H1 (cell line): Measurements from ENCODE around the gene KRTAP4-2. TPM values are rescaled to one million over a fixed set of nuclear protein-coding genes. Genes with fewer than 3 reads are reported as not detected.

Source experiments
- CBX8 ChIP-seq: fragments of 300-800, 300-1000 bp; sonication (generic); IDR thresholded peaks from 2 replicates; pipeline ENCODE4 v1.7.1; 2016; ENCODE audit warnings: low read depth, low read length, borderline replicate concordance
- EZH2 ChIP-seq: fragments of 200-600 bp; sonication (generic); IDR thresholded peaks from 2 replicates; pipeline ENCODE4 v1.7.1; 2012; ENCODE audit warnings: low read depth, mild to moderate bottlenecking, moderate library complexity, low read length, inconsistent platforms; ENCODE audit not compliant: severe bottlenecking
- POU5F1 ChIP-seq: IDR thresholded peaks from 2 replicates; pipeline ENCODE4 v1.6.1; 2011; ENCODE audit warnings: low read depth, mild to moderate bottlenecking, low read length, moderate library complexity
- TCF12 ChIP-seq: IDR thresholded peaks from 2 replicates; pipeline ENCODE4 v1.6.1; 2011; ENCODE audit warnings: low read depth, mild to moderate bottlenecking, low read length
- polyA plus RNA-seq, 7 experiments: library from polyadenylated mRNA; depleted of rRNA in 3 of 7; stranded (reverse) in 5 of 7; unstranded in 2 of 7; fragments of >200 nt in 5 of 7; fragments of 200-250 nt in 2 of 7; gene quantifications; 1 replicate in 5 of 7; 2 replicates in 1 of 7; 4 replicates in 1 of 7; pipeline versions ENCODE4 v1.2.1 to v1.2.3, GENCODE V29; 2011 to 2013; ENCODE audit warnings: missing spikeins in 2 of 7, mixed read lengths in 2 of 7
- total RNA-seq: library from RNA; stranded (reverse); fragmentation: NEBNext Ultra II Directional; extraction: Animal tissue kit (Norgen Biotek cat#: 25700); gene quantifications from 2 replicates; pipeline ENCODE4 v1.2.1, GENCODE V29; 2021
- TF ChIP-seq, protein P1 (sequence below): fragments of 300-600 bp; sonication (generic); IDR thresholded peaks from 2 replicates; pipeline ENCODE4 v1.7.1; 2012; ENCODE audit warnings: low read length, moderate library complexity, mild to moderate bottlenecking, inconsistent platforms; ENCODE audit not compliant: insufficient replicate concordance
- TF ChIP-seq, protein P2 (sequence below): IDR thresholded peaks from 2 replicates; pipeline ENCODE4 v1.6.1; 2011; ENCODE audit warnings: low read length, improper control_type of control experiment
- TF ChIP-seq, protein P3 (sequence below): IDR thresholded peaks from 2 replicates; pipeline ENCODE4 v1.6.1; 2011; ENCODE audit warnings: low read depth, mild to moderate bottlenecking, low read length; ENCODE audit not compliant: insufficient read depth

Gene KRTAP4-2
- total and polyA plus RNA-seq, 2 of the 8 experiments (the other 6 are each of a cell fraction or from before 2014, with no cell fraction given): not detected

DNA sequence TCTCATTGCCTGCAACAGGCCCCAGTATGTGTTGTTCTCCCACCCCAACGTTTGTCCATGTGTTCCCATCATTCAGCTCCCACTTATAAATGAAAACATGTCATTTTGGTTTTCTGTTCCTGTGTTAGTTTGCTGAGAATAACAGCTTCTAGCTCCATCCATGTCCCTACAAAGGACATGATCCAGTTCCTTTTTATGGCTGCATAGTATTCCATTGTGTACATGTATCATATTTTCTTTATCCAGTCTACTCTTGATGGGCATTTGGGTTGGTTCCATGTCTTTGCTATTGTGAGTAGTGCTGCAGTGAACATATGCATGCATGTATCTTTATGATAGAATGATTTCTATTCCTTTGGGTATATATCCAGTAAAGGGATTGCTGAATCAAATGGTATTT lies 37.7 kb upstream of the KRTAP4-2 start (continued):
- TF ChIP-seq, protein P1, sequence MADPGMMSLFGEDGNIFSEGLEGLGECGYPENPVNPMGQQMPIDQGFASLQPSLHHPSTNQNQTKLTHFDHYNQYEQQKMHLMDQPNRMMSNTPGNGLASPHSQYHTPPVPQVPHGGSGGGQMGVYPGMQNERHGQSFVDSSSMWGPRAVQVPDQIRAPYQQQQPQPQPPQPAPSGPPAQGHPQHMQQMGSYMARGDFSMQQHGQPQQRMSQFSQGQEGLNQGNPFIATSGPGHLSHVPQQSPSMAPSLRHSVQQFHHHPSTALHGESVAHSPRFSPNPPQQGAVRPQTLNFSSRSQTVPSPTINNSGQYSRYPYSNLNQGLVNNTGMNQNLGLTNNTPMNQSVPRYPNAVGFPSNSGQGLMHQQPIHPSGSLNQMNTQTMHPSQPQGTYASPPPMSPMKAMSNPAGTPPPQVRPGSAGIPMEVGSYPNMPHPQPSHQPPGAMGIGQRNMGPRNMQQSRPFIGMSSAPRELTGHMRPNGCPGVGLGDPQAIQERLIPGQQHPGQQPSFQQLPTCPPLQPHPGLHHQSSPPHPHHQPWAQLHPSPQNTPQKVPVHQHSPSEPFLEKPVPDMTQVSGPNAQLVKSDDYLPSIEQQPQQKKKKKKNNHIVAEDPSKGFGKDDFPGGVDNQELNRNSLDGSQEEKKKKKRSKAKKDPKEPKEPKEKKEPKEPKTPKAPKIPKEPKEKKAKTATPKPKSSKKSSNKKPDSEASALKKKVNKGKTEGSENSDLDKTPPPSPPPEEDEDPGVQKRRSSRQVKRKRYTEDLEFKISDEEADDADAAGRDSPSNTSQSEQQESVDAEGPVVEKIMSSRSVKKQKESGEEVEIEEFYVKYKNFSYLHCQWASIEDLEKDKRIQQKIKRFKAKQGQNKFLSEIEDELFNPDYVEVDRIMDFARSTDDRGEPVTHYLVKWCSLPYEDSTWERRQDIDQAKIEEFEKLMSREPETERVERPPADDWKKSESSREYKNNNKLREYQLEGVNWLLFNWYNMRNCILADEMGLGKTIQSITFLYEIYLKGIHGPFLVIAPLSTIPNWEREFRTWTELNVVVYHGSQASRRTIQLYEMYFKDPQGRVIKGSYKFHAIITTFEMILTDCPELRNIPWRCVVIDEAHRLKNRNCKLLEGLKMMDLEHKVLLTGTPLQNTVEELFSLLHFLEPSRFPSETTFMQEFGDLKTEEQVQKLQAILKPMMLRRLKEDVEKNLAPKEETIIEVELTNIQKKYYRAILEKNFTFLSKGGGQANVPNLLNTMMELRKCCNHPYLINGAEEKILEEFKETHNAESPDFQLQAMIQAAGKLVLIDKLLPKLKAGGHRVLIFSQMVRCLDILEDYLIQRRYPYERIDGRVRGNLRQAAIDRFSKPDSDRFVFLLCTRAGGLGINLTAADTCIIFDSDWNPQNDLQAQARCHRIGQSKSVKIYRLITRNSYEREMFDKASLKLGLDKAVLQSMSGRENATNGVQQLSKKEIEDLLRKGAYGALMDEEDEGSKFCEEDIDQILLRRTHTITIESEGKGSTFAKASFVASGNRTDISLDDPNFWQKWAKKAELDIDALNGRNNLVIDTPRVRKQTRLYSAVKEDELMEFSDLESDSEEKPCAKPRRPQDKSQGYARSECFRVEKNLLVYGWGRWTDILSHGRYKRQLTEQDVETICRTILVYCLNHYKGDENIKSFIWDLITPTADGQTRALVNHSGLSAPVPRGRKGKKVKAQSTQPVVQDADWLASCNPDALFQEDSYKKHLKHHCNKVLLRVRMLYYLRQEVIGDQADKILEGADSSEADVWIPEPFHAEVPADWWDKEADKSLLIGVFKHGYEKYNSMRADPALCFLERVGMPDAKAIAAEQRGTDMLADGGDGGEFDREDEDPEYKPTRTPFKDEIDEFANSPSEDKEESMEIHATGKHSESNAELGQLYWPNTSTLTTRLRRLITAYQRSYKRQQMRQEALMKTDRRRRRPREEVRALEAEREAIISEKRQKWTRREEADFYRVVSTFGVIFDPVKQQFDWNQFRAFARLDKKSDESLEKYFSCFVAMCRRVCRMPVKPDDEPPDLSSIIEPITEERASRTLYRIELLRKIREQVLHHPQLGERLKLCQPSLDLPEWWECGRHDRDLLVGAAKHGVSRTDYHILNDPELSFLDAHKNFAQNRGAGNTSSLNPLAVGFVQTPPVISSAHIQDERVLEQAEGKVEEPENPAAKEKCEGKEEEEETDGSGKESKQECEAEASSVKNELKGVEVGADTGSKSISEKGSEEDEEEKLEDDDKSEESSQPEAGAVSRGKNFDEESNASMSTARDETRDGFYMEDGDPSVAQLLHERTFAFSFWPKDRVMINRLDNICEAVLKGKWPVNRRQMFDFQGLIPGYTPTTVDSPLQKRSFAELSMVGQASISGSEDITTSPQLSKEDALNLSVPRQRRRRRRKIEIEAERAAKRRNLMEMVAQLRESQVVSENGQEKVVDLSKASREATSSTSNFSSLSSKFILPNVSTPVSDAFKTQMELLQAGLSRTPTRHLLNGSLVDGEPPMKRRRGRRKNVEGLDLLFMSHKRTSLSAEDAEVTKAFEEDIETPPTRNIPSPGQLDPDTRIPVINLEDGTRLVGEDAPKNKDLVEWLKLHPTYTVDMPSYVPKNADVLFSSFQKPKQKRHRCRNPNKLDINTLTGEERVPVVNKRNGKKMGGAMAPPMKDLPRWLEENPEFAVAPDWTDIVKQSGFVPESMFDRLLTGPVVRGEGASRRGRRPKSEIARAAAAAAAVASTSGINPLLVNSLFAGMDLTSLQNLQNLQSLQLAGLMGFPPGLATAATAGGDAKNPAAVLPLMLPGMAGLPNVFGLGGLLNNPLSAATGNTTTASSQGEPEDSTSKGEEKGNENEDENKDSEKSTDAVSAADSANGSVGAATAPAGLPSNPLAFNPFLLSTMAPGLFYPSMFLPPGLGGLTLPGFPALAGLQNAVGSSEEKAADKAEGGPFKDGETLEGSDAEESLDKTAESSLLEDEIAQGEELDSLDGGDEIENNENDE: no peak
- TF ChIP-seq CBX8: no peak
- no peak for TF ChIP-seq POU5F1
- TF ChIP-seq, protein P2, sequence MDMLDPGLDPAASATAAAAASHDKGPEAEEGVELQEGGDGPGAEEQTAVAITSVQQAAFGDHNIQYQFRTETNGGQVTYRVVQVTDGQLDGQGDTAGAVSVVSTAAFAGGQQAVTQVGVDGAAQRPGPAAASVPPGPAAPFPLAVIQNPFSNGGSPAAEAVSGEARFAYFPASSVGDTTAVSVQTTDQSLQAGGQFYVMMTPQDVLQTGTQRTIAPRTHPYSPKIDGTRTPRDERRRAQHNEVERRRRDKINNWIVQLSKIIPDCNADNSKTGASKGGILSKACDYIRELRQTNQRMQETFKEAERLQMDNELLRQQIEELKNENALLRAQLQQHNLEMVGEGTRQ: no peak
- no peak for TF ChIP-seq EZH2
- TF ChIP-seq, protein P3, sequence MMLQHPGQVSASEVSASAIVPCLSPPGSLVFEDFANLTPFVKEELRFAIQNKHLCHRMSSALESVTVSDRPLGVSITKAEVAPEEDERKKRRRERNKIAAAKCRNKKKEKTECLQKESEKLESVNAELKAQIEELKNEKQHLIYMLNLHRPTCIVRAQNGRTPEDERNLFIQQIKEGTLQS: no peak
- no peak for TF ChIP-seq TCF12
- TF ChIP-seq, all 59 proteins: peak for 0
